GM23338 (cell line): Measurements from ENCODE around the gene ATRIP. TPM values are rescaled to one million over a fixed set of nuclear protein-coding genes. Genes with fewer than 3 reads are reported as not detected.

ENCODE experiments used
- ATAC-seq: fragments of 200-7000 bp; cut with Tn5 transposase; 3 replicates; pipeline ENCODE4 v1.9.1; 2020
- DNase-seq: peaks from one replicate; pipeline ENCODE4 v3.0.0-alpha.2; 2015; ENCODE audit warnings: low spot score
- H2AFZ ChIP-seq: fragments of 200-600 bp; sonication (generic); 2 replicates; pipeline ENCODE4 v1.8.0; 2016; ENCODE audit warnings: antibody characterized with exemption, mild to moderate bottlenecking, moderate library complexity
- H3F3A ChIP-seq: fragments of 200-600 bp; sonication (generic); replicated peaks from 2 replicates; pipeline ENCODE4 v1.8.0; 2017; ENCODE audit warnings: antibody characterized with exemption, mixed run types, low read depth
- H3K27ac ChIP-seq: fragments of 200-600 bp; sonication (generic); 2 replicates; pipeline ENCODE4 v1.6.1; 2016; ENCODE audit warnings: low read depth
- H3K27me3 ChIP-seq: fragments of 200-600 bp; sonication (generic); 2 replicates; pipeline ENCODE4 v1.8.0; 2016; ENCODE audit warnings: mild to moderate bottlenecking, mixed run types, moderate library complexity; ENCODE audit not compliant: insufficient read depth
- H3K36me3 ChIP-seq: fragments of 200-600 bp; sonication (generic); 2 replicates; pipeline ENCODE4 v1.8.0; 2016; ENCODE audit warnings: mild to moderate bottlenecking; ENCODE audit not compliant: insufficient read depth
- H3K4me1 ChIP-seq: fragments of 200-600 bp; sonication (generic); 2 replicates; pipeline ENCODE4 v1.8.0; 2016; ENCODE audit warnings: mild to moderate bottlenecking, moderate library complexity; ENCODE audit not compliant: insufficient read depth
- H3K4me2 ChIP-seq: fragments of 200-600 bp; sonication (generic); 2 replicates; pipeline ENCODE4 v1.7.1; 2017; ENCODE audit warnings: mixed run types
- H3K4me3 ChIP-seq: fragments of 200-600 bp; sonication (generic); 2 replicates; pipeline ENCODE4 v1.6.1; 2016; ENCODE audit warnings: mixed run types
- H3K79me2 ChIP-seq: fragments of 200-600 bp; sonication (generic); replicated peaks from 2 replicates; pipeline ENCODE4 v1.8.0; 2017; ENCODE audit warnings: mild to moderate bottlenecking; ENCODE audit not compliant: insufficient read depth
- H3K9me2 ChIP-seq: fragments of 200-600 bp; sonication (generic); 2 replicates; pipeline ENCODE4 v1.8.0; 2017; ENCODE audit not compliant: insufficient read depth
- H4K20me1 ChIP-seq: fragments of 200-600 bp; sonication (generic); replicated peaks from 2 replicates; pipeline ENCODE4 v1.8.0; 2017; ENCODE audit warnings: mild to moderate bottlenecking; ENCODE audit not compliant: insufficient read depth
- H3K27ac Mint-ChIP-seq: 2 replicates; pipeline ENCODE4 v1.8.0; 2020; ENCODE audit warnings: inconsistent platforms, mild to moderate bottlenecking, moderate library complexity, mixed read lengths
- H3K27me3 Mint-ChIP-seq: 3 replicates; pipeline ENCODE4 v1.8.0; 2022; ENCODE audit warnings: low read depth, mild to moderate bottlenecking, moderate library complexity, mixed read lengths, inconsistent platforms; ENCODE audit not compliant: insufficient read depth, poor library complexity
- H3K36me3 Mint-ChIP-seq: 3 replicates; pipeline ENCODE4 v1.8.0; 2021; ENCODE audit warnings: low read depth, mild to moderate bottlenecking, inconsistent platforms, moderate library complexity, mixed read lengths
- H3K4me1 Mint-ChIP-seq: 3 replicates; pipeline ENCODE4 v1.8.0; 2020; ENCODE audit warnings: mild to moderate bottlenecking, inconsistent platforms, mixed read lengths
- H3K4me3 Mint-ChIP-seq: 3 replicates; pipeline ENCODE4 v1.8.0; 2021; ENCODE audit warnings: moderate library complexity, mild to moderate bottlenecking, inconsistent platforms, mixed read lengths
- H3K9me3 Mint-ChIP-seq: 3 replicates; pipeline ENCODE4 v1.8.0; 2020; ENCODE audit warnings: moderate library complexity, mild to moderate bottlenecking, inconsistent platforms, mixed read lengths
- CREB1 ChIP-seq: fragments of 250-450 bp; sonication (Bioruptor Pico); IDR thresholded peaks from 2 replicates; pipeline ENCODE4 v1.5.0; 2020; ENCODE audit warnings: low read depth, mild to moderate bottlenecking, moderate library complexity
- EZH2phosphoT487 ChIP-seq: fragments of 200-600 bp; sonication (generic); IDR thresholded peaks from one replicate; pipeline ENCODE4 v1.8.1; 2018; ENCODE audit warnings: antibody characterized with exemption; ENCODE audit not compliant: unreplicated experiment
- NANOG ChIP-seq: IDR thresholded peaks from 2 replicates; pipeline ENCODE4 v1.6.1; 2016; ENCODE audit warnings: antibody characterized with exemption, borderline replicate concordance
- polyA plus RNA-seq: library from polyadenylated mRNA; unstranded; fragments of >200 nt; fragmentation: Nextera tagmentation; extraction: Ambion mirVana; gene quantifications from 2 replicates; pipeline ENCODE4 v1.2.1, GENCODE V29; 2016
- total RNA-seq: library from RNA; depleted of rRNA; stranded (reverse); fragments of >200 nt; shearing (Covaris generic); gene quantifications from 2 replicates; pipeline ENCODE4 v1.2.3, GENCODE V29; 2014
- TF ChIP-seq, protein P1 (sequence below): fragments of 250-450 bp; sonication (Bioruptor Pico); IDR thresholded peaks from 2 replicates; pipeline ENCODE4 v1.5.0; 2020; ENCODE audit warnings: mild to moderate bottlenecking, moderate library complexity
- TF ChIP-seq, protein P2 (sequence below): IDR thresholded peaks from one replicate; pipeline ENCODE4 v1.6.1; 2018; ENCODE audit warnings: antibody characterized with exemption; ENCODE audit not compliant: unreplicated experiment

The ATRIP gene
- total and polyA plus RNA-seq, 2 experiments from 2014 or later, result 5.8 to 17.3 TPM

DNA sequence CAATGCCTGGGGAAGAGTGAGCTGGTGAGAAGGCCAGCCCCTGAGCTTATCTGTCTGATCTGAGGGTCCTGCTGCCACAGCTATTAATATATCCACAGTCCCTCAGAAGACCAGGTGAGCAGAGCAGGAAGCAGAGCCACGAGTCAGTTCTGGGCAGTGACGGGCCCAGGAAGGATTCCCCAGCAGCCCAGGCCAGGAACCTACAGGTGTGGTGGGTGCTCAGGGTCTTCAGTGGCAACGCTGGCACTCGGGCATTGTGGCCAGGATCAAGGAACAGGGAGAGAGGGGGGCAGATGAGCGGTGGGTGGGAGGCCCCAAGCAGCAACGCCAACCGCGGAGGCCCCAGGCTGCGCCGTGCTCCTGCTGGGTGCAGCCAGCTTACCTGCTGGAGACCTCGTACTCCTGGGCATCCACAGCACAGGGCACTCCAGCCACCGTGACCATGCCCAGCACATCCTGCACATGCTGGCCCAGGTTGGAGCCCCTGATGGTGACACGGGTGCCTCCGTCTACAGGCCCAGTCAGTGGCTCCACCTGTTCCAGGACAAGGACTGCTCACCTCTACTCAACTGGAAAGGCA is 28.9 kb upstream of the ATRIP start (continued):
- TF ChIP-seq, protein P1, sequence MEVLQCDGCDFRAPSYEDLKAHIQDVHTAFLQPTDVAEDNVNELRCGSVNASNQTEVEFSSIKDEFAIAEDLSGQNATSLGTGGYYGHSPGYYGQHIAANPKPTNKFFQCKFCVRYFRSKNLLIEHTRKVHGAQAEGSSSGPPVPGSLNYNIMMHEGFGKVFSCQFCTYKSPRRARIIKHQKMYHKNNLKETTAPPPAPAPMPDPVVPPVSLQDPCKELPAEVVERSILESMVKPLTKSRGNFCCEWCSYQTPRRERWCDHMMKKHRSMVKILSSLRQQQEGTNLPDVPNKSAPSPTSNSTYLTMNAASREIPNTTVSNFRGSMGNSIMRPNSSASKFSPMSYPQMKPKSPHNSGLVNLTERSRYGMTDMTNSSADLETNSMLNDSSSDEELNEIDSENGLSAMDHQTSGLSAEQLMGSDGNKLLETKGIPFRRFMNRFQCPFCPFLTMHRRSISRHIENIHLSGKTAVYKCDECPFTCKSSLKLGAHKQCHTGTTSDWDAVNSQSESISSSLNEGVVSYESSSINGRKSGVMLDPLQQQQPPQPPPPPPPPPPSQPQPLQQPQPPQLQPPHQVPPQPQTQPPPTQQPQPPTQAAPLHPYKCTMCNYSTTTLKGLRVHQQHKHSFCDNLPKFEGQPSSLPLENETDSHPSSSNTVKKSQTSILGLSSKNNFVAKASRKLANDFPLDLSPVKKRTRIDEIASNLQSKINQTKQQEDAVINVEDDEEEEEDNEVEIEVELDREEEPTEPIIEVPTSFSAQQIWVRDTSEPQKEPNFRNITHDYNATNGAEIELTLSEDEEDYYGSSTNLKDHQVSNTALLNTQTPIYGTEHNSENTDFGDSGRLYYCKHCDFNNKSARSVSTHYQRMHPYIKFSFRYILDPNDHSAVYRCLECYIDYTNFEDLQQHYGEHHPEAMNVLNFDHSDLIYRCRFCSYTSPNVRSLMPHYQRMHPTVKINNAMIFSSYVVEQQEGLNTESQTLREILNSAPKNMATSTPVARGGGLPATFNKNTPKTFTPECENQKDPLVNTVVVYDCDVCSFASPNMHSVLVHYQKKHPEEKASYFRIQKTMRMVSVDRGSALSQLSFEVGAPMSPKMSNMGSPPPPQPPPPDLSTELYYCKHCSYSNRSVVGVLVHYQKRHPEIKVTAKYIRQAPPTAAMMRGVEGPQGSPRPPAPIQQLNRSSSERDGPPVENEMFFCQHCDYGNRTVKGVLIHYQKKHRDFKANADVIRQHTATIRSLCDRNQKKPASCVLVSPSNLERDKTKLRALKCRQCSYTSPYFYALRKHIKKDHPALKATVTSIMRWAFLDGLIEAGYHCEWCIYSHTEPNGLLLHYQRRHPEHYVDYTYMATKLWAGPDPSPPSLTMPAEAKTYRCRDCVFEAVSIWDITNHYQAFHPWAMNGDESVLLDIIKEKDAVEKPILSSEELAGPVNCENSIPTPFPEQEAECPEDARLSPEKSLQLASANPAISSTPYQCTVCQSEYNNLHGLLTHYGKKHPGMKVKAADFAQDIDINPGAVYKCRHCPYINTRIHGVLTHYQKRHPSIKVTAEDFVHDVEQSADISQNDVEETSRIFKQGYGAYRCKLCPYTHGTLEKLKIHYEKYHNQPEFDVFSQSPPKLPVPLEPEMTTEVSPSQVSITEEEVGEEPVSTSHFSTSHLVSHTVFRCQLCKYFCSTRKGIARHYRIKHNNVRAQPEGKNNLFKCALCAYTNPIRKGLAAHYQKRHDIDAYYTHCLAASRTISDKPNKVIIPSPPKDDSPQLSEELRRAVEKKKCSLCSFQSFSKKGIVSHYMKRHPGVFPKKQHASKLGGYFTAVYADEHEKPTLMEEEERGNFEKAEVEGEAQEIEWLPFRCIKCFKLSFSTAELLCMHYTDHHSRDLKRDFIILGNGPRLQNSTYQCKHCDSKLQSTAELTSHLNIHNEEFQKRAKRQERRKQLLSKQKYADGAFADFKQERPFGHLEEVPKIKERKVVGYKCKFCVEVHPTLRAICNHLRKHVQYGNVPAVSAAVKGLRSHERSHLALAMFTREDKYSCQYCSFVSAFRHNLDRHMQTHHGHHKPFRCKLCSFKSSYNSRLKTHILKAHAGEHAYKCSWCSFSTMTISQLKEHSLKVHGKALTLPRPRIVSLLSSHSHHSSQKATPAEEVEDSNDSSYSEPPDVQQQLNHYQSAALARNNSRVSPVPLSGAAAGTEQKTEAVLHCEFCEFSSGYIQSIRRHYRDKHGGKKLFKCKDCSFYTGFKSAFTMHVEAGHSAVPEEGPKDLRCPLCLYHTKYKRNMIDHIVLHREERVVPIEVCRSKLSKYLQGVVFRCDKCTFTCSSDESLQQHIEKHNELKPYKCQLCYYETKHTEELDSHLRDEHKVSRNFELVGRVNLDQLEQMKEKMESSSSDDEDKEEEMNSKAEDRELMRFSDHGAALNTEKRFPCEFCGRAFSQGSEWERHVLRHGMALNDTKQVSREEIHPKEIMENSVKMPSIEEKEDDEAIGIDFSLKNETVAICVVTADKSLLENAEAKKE, result no peak
- no peak for TF ChIP-seq CREB1

GRCh38 chr3:48418140-48418539 is 28.4 kb upstream of the ATRIP start:
- Histone ChIP-seq H3K36me3 (peaks cover 11% of the 10 kb centered on the region; the same call in 1 of the 2 replicates), H3K4me2 (no peak overlapping the region), H3F3A (no peaks in the 10 kb centered on the region), H3K4me1 (no peaks in the 10 kb centered on the region), H4K20me1 (peaks cover 14% of the 10 kb centered on the region; the same call in 1 of the 2 replicates), H3K27me3 (no peaks in the 10 kb centered on the region), H3K9me2 (no peaks in the 10 kb centered on the region), H3K27ac (no peak overlapping the region), H2AFZ (no peak overlapping the region), H3K79me2 (peaks cover 12% of the 10 kb centered on the region), H3K4me3 (no peak overlapping the region)
- no peak for ATAC-seq
- no peak overlapping the region for H3K27ac Mint-ChIP-seq
- DNase-seq, result no peak
- H3K9me3 Mint-ChIP-seq, result no peaks in the 10 kb centered on the region
- no peak overlapping the region for H3K4me3 Mint-ChIP-seq
- peaks cover 76% of the 10 kb centered on the region for H3K36me3 Mint-ChIP-seq
- H3K4me1 Mint-ChIP-seq, result 0 out of 3 replicates have a peak, but pooled peaks cover 3% of the 10 kb centered on the region
- H3K27me3 Mint-ChIP-seq, result peaks cover 15% of the 10 kb centered on the region
- TF ChIP-seq, protein P1, result no peak
- TF ChIP-seq EZH2phosphoT487 (no peak), NANOG (no peak)
- TF ChIP-seq, protein P2, sequence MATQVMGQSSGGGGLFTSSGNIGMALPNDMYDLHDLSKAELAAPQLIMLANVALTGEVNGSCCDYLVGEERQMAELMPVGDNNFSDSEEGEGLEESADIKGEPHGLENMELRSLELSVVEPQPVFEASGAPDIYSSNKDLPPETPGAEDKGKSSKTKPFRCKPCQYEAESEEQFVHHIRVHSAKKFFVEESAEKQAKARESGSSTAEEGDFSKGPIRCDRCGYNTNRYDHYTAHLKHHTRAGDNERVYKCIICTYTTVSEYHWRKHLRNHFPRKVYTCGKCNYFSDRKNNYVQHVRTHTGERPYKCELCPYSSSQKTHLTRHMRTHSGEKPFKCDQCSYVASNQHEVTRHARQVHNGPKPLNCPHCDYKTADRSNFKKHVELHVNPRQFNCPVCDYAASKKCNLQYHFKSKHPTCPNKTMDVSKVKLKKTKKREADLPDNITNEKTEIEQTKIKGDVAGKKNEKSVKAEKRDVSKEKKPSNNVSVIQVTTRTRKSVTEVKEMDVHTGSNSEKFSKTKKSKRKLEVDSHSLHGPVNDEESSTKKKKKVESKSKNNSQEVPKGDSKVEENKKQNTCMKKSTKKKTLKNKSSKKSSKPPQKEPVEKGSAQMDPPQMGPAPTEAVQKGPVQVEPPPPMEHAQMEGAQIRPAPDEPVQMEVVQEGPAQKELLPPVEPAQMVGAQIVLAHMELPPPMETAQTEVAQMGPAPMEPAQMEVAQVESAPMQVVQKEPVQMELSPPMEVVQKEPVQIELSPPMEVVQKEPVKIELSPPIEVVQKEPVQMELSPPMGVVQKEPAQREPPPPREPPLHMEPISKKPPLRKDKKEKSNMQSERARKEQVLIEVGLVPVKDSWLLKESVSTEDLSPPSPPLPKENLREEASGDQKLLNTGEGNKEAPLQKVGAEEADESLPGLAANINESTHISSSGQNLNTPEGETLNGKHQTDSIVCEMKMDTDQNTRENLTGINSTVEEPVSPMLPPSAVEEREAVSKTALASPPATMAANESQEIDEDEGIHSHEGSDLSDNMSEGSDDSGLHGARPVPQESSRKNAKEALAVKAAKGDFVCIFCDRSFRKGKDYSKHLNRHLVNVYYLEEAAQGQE, result no peak
